K562 (cell line): ENCODE results near the gene TXNRD1.

Experiments used
- EGR1 ChIP-seq: fragments of 450-650 bp; conservative IDR thresholded peaks from 2 replicates; pipeline ENCODE4 v1.6.1; 2017; ENCODE audit warnings: mild to moderate bottlenecking
- HDGF ChIP-seq: fragments of 450-650 bp; IDR thresholded peaks from 2 replicates; pipeline ENCODE4 v1.6.1; 2016
- MAZ ChIP-seq, 2 experiments: fragments of 450-650 bp in 1 of 2; sonication (generic) in 1 of 2; formaldehyde crosslinking; IDR thresholded peaks in 1 of 2; conservative IDR thresholded peaks in 1 of 2; 2 replicates each; pipeline versions ENCODE4 v1.4.0 to v1.5.0; 2020; ENCODE audit warnings: mild to moderate bottlenecking in 1 of 2, missing genetic modification reagents in 1 of 2
- NONO ChIP-seq, 2 experiments: fragments of 200-400 bp in 1 of 2; fragments of 450-650 bp in 1 of 2; formaldehyde crosslinking in 1 of 2; IDR thresholded peaks; 2 replicates each; pipeline ENCODE4 v1.6.1; 2017; ENCODE audit warnings: low read depth in 2 of 2, mild to moderate bottlenecking in 2 of 2, moderate library complexity in 2 of 2, low read length in 1 of 2
- SREBF1 ChIP-seq: fragments of 150-350 bp; IDR thresholded peaks from 2 replicates; pipeline ENCODE4 v1.6.1; 2014; ENCODE audit warnings: antibody characterized with exemption, low read depth, low read length, borderline replicate concordance

- no peak for TF ChIP-seq MAZ (CRISPR knock-in tag; conservative IDR thresholded peaks at IDR 0.05 in 1 of 2, IDR thresholded peaks at IDR 0.05 in 1 of 2)
- no peak for TF ChIP-seq EGR1
- no peak for TF ChIP-seq HDGF
- TF ChIP-seq NONO (IDR thresholded peaks at IDR 0.05; ENCODE audit: low read depth in 2 of 2, low read length in 1 of 2) = no peak
- no peak for TF ChIP-seq SREBF1
Observed at GRCh38 chr12:104280717-104281458, 65.3 kb downstream of the TXNRD1 start.
